Stimulated activated CD4-positive, alpha-beta T cell treated with anti-CD3 and anti-CD28 coated beads, Interleukin-1b, Interleukin-23, amount 100 ng/mL, for 24 hours (primary cell): Measurements from ENCODE around the gene SND1.
"Not testable (repeated sequence)": the region's sequence is repeated elsewhere in the genome, so short reads cannot be mapped to it uniquely, and the experiment has no call there.

Experiments used
- DNase-seq, 4 experiments: peaks; one replicate each; pipeline ENCODE4 v3.0.0-alpha.2; 2020; ENCODE audit warnings: low read depth in 4 of 4, low spot score in 1 of 4

Gene SND1

DNA sequence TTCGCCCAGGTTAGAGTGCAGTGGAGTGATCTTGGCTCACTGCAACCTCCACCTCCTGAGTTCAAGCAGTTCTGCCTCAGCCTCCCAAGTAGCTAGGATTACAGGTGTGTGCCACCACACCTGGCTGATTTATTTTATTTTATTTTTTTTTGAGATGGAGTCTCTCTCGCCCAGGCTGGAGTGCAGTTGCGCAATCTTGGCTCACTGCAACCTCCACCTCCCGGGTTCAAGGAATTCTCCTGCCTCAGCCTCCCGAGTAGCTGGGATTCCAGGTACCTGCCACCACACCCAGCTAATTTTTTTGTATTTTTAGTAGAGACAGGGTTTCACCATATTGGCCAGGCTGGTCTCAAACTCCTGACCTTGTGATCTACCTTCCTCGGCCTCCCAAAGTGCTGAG lies 250.8 kb downstream of the SND1 start:
- DNase-seq, result not testable (repeated sequence)

DNA sequence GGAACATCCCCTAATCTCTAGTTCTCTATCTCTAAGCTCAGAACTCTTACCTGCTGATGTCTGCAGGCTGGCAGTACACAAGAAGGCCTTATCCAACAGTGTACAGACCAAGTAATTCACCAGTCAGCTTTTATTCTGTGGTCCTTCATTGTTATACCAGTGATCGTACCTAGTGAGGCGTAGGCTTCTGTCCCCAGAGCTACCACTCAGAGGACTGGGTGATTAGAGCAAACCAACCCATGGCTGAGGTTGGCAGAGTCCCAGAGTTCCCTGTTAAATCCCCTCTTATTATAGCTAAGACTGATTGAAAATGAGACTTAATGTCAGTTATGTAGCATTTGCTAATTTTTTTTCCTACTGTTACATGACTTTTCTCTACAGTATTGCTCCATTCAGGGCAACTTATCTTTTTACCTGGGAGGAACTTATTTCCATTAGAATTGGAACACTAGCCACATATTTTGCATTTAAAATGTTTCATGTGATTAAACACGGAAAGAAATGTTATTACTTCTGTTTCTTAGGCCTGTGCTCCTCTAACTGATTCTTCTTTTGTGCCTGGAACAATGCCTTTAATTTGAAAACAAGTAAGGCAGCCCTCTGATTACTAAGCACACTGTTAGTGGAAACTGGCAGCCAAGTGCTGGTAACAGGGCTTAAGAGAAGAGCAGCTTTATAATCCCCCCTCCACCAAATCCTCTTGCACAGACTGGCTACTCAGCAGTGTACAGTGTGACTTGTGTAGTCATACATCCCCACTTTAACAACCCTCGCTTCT lies 252.1 kb downstream of the SND1 start:
- DNase-seq, result no peak

DNA sequence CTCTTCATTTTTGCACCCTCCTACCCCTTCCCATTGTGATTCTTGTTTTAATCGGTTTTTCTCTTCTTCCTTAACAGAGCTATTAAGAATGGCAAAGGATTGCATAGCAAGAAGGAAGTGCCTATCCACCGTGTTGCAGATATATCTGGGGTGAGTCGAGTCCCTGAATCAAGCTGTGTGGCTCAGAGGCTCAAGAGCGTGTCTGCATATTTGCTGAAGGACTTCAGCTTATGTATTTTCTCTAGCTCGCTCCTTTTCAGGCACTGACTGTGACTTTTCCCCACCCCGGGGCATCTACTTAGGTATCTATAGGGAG lies 252.6 kb downstream of the SND1 start:
- no peak for DNase-seq

DNA sequence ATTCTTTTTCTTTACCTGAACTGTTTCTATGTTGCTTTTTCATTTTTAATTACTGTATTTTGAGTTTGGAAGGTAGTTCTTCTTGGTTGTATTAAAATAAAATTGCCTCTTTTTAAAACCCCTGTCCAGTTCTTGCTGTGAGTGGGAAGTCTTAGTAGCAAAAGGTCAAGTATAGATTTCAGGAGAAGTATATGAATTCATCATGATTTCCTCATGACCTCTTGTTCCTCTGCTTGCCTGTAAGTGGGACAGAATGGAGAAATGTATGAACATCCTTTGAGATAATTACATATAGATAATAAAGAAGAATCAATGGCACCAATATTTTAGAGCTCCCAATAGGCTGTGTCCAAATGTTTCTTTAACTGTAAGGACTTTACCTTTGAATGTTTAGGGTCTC lies 253.0 kb downstream of the SND1 start:
- no peak for DNase-seq

DNA sequence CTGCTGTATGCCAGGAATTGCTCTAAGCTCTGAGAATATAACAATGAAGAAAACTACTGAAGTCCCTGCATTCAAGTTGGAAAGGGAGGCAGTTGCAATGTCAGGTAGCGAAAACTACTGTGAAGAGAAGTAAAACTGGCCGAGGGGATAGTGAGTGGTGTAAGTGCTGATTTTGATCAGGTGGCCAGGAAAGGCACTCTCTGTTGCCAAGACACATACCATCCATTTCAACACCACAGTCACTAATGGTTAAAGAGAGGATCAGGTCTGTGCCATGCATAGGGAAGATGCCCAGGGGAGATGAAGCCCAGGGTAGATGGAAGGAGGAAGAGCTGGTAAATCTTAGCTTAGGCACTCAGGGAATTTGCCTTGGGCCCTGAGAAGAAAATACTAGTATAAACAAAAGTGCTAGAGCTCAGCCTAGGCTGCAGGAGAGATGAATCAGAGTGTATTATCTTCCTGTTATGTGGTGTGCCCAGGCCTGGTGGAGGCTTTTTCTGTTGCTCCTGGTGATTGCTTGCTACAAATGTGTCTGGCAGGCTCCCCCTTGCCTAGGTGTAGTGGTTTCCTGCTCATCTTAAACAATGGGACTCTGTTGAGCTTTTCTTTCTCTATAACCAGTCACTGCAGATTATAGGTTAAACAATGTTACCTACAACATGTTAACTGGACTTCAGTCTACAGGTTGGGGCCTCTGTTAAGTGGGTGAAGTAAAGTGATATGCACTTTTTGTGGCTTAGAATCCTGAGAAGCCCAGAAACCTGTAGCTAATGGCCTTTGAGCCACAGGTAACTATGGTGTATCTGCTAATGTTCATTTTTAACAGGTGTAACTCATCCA lies 253.7 kb downstream of the SND1 start:
- no peak for DNase-seq

DNA sequence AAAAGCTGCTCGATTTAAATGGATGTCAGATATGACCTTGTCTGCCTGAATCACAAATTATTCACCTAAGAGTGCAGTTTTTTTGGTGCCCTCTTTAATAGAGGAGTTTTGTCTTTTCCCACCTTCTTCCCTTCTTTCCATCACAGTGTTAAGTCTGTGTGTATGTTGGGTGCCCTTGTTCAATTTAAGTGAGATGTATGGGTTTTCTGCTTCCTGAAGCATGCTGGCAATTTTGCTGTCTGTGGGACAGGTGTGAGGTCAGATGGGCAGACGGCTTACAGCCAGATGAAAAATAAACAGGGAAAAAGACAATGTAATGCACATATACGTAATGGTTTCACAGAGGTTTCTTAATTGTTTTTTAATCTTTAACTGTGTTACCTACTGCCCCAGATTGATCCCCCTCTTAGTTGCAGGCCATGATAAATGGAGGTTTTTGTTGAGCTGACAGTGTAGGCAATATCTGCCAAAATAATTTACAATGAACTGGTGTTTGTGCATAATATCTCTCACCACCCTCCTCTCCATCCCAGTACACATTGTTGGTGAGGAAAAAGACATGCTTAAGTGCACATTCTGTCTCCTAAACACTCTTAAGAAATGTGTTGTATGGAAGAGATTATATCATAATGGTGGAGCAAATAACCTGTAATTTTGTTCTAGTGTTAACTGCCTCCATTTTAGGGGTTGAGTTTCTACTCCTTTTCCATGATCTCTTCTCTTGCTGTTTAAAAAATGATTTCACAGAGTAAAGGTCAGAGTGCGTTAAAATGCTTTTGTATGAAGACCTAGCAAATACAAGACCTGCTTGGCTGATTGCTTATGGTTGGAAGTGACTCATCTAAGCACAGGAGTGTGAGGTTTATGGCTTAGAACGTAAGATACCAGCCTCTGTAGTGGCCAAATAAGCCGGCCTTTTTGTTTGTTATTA lies 255.4 kb downstream of the SND1 start:
- no peak for DNase-seq

DNA sequence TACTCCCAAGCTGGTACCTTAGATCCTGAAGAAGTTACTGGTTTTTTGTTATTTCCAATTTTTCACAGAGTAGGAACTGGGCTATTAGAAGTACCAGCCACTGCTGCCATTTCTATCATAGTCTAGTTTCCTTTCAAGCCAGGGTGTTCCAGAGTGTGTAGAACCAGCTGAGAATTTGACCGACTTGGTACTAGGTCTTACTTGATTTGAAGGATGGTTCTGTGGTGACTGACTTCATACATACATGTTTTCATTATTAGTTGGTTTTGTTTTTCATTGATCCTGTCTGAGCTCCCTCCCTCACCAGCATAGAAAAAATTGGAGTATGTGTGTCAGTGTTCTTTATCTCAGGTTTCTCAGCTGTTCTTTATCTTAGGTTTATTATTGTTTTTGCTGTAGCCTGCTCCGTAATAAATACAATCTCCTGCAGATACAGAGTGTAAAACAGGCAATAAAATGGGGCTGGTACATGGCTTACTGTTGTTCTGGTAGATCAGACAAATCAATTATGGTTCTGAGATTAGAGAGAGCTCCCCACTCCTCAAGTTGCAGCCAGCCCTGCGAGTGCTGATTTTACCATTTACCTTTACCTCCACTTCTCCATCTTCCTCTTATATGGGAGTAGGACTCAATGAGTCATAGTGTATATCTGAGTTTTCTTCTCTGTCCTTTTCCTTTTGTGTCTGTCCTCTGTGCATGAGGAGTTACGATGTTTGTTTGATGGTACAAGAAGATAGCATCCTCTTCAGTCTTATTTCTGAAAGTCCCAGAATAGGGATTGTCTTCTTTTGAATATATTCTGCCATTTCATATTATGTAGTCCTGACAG lies 256.6 kb downstream of the SND1 start:
- DNase-seq, result no peak

DNA sequence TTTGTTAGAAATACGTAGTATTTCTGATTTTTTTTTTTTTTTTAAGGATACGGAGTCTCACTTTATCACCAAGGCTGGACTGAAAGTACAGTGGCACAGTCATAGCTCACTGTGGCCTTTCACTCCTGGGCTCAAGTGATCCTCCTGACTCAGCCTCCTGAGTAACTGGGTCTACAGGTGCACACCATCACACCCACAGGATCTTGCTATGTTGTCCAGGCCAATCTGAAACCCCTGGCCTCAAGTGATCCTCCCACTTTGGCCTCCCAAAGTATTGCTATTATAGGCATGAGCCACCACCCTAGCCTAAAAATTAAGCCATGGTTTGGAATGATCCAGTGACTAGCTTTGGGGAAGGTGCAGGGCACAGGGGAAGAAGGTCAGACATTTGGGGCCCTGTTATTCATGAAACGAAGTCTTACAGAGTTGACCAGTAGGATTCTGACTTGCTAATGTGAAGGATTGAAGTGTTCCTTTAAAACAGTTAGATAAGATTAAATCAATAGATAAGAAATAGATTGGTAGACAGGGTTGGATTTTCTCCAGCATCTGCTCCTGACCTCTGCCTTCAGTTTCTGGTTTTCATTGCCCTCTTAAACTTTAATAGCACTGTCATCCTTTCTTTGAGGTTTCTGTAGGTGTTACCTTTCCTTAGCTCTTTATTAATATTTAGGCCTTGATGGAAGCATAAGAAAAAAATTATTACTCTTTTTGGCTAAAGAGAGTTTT lies 257.6 kb downstream of the SND1 start:
- DNase-seq, result no peak

DNA sequence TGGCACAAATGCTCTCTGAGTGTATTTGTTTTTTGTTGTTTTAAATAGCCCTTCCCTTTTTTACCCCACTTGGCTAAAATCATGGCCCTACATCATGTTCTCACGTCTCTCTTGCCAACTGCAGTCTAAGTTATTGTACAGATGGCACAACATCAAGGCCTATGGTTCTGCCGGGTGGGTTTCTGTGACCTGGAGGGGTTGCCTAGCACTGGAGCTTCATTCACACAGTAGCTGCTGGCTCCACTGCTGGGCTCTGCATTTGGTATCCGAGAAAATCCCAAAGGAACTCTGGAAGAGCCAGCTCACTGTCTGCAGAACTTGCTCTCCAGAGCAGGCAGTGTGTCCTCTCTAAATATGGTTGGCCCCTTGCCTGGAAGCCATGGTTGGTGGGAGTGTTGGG lies 258.7 kb downstream of the SND1 start:
- DNase-seq, result no peak

DNA sequence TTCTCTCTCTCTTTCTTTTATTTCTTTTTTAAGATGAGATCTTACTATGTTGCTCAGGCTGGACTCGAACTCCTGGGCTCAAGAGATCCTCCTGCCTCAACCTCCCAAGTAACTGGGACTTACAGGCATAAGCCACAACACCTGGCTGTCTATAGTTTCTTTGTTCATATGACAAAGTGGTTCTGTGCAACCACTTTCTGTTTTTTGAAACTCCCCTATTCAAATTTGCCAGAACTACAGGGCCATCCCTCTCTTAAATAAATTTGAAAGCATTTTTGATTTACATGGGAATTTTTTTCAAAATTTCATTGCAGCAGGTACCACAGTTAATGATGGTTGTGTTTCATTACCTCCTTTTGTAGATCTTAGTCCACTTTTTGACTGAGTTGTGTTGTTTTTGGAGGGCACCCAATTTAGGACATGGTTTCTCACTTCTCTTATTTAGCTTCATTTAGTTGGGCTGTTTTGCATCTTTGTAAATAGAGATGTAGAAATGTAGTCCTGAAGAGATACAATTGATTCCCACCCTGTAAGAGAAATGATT lies 260.0 kb downstream of the SND1 start:
- no peak for DNase-seq

DNA sequence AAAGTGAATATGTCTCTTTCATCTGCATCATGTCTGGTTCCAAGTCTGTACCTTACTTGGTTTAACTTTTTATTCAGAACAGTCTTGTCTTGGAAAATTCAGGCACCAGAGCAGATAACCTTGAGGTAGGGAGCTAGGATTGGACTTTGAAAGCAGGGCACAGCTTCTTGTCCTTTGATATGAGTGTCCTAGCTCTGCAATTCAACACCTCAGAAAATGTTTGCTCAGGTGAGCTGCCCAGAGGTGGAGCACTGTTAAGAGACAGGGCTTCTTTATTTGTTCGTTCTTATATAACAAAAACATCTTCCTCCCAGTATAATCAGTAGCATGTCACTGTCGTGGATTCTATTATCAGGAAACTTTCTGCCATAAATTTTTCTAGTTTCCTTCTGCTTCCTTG lies 260.9 kb downstream of the SND1 start:
- DNase-seq, result no peak

DNA sequence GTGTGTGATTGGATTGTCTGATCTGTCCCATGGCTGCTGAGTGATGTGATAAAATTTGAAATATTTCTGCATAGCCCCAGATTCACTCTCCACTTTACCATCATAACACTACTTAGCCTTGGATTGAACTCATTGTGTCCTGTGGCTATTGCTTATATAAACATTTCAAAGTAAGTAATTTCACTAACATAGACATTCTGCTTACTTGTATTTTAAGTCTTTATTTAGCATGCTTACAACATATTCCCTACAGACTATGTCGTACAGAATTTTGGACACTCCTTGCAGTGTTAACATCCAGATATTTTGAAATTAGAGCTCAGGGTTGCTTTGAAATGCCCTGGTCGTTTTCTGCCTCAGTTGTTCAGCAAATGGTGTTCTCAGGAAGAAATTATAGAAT lies 261.7 kb downstream of the SND1 start:
- DNase-seq, result no peak

DNA sequence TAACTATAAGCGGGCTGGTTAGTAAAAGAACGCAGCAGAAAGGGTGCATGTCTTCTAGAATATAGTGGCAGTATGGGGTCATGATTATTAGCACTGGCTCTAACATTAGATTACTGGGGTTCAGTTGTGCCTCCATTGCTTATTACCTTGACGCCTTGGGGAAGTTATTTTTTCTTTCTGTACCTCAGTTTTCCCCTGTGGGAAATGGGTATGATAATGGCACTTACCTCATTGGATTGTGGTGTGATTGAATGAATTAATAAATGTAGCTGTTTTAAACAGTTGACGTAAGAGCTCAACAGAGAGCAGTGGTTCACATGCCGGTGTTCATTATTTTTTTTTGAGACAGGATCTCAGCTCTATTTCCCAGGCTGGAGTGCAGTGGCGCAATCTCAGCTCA lies 262.7 kb downstream of the SND1 start:
- no peak for DNase-seq

DNA sequence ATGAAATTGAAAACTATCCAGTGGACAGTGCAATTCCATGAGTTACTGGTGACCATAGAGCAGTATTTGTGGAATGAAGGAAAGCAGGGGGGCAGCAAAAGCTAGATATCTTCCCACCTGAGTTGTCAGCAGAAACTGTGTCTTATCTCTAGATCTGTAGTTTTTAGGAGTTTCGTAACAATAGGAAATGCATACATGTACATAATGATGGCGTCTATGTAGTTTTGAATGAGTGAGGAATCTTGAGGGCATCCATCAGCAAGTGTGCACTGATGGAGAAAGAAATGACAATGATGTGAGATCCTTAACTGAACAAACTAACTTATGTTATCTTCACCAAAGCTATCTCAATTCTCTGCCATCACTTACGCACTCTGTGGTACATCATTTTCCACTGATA lies 264.7 kb downstream of the SND1 start:
- no peak for DNase-seq

DNA sequence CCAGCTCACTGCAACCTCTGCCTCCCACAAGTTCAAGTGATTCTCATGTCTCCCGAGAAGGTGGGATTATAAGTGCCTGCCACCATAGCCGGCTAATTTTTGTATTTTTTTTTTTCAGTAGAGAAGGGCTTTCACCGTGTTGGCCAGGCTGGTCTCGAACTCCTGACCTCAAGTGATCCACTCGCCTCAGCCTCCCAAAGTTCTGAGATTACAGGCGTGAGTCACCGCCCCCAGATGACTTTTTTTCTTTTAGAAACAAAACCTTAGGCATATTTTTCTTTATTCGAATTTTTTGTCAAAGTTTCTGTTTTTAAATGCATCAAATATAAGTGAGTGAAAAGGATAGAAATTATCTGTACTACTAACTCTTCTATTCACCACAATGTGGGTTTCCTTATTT lies 266.1 kb downstream of the SND1 start:
- DNase-seq, result no peak

DNA sequence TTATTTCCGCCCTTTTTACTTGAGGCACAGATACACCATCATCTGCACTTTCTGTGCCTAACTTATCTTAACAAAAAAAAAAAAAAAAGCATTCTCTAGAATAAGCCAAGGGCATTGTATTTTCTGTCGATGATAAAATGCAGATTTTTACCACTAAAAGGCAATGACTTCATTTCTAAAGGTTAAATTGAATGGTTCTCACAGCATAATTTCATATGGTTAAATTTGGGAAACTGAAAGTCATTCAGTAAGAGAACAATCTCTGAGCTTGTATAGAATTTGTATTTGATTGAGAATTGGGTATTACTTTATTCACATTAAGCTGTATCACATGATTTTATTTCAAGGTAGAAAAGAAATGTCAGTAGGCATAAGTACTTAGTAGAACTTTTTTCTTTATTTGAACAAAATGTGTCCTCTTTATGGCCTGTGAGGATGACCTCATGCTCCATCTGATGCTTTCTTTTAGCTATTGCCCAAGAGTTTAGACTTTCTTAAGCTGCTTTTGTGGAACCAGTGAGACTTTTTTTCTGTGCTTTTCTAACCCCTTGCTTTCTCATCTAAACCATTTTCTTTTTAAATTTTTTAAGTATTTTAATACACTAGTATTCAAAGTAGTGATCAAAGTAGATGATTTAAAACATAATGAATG lies 268.9 kb downstream of the SND1 start:
- no peak for DNase-seq

DNA sequence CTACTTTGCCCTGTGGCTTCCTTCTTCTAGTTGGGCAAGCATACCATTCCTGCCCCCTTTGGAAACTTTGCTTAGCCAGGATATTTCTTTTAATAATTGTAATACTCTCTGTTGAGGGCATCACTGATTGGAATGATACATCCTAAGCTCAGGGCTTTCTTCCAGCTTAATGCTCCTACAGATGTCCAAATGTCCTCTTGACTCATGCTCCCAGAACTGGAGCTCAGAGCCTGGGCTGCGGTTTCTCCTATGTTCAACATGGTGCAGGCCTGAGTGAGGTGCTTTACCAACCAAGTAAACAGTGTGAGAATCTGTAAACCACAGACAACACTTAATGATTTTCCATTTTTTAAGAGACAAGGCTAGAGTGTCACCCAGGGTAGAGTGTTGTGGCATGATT lies 270.7 kb downstream of the SND1 start:
- DNase-seq, result no peak

DNA sequence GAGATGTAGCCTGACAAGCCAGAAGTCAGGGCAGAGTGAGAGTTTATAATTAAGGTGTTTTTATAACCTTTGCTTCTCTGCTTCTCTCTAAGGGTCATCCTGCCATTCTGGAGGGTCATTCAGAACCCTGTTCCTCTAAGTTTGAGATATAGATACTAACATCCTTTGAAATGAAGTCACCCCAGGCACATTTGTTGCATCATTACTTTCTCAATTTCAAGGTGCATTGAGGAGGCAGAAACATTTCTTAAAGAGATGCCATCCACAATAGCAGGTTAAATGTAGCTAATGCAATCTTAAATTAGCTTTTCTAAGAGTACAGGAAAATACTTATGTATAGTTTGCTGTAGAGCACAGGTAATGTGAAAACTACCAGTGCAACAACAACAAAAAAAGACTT lies 272.9 kb downstream of the SND1 start:
- DNase-seq, result no peak

DNA sequence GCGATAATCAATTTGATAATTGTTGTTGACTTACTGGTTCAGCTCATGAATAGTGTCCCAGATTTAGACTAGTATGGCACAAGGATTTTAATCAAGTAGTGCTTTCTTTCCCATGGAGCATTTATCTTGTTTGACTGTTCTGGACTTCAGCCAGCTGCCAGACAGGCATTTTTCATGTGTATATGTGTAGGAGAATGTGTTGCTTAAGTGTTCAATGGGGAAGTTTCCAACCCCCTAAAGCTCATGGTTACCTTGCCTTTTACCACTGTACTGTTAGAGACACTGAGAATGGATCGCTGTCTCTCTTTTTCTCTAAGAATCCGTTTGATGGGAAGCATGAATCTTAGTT lies 275.3 kb downstream of the SND1 start:
- DNase-seq, result no peak

DNA sequence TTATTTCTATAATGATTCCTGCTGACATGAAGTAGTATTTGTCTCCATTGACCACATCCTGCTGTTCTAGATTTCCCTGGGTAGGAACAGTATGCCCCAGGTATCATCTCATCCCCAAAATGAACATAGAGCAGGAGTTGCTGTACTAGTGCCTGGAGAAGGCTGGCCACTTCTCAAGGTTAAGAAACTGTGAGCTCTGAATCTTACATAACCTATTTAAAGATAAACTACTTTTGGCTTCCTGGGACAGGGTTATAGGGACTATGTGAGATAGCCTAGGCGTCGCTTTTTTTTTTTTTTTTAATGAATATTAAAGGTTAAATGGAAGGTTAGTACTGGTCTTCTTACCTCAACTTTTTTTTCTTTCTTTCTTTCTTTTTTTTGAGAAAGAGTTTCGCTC lies 276.2 kb downstream of the SND1 start:
- no peak for DNase-seq
